Uterus (tissue), 4 donors: Measurements from ENCODE around the gene TMEM245. TPM values are rescaled to one million over a fixed set of nuclear protein-coding genes. Genes with fewer than 3 reads are reported as not detected.
A peak's percentile ranks its signal among the peaks of the same experiment; 100 is the strongest.

Source experiments
- microRNA counts, 2 donors: library from miRNA; unstranded; fragments of <30 nt; microRNA quantifications; one replicate each; lab custom pipeline; 2016 to 2017
- microRNA-seq: library from miRNA; unstranded; fragments of <30 nt; microRNA quantifications from one replicate; pipeline ENCODE4, GENCODE V29; 2016; ENCODE audit warnings: borderline microRNAs expressed, borderline replicate concordance
- small RNA-seq: library from RNA; depleted of rRNA; stranded (forward); fragments of <200 nt; gene quantifications from one replicate; pipeline ENCODE3, GENCODE V24; 2016
- total RNA-seq, 4 donors: library from RNA; depleted of rRNA in 3 of 4; stranded (reverse); fragments of >200 nt in 3 of 4; gene quantifications; one replicate each; pipeline versions ENCODE4 v1.1.0 to v1.2.4, GENCODE V29; 2014 to 2023
- donor health status: DM: yes; HTN: yes; CAD: no.

The TMEM245 gene
- total RNA-seq, 4 donors from 2014 or later, result 59.7 to 80.0 (median 76.0) TPM

MicroRNAs encoded within 50 kb of the gene (microRNA counts, 767-probe panel; counts per million panel counts)
- 0 to 2,670 counts per million in 2 donors for microRNA hsa-miR-32-5p (lab: Ali Mortazavi, UCI)

Small RNAs within 50 kb of the gene (microRNA-seq; reads per million reads assigned to microRNA genes)
- gene MIR32, result 29.9 reads per million, percentile 37 among the genes with 10 or more reads in this experiment

Small RNAs within 50 kb of the gene (small RNA-seq; reads per million reads assigned to genes)
- not detected for gene MIR32
- gene RF00019, result not detected

Other genes starting within 250 kb of the TMEM245 start
- gene ELP1, start 185.8 kb downstream of the TMEM245 start, total RNA-seq, result 10 to 100 TPM in 3 of 4 donors, 1 to 10 TPM in 1; 5.0 to 71.2 (median 36.2) TPM
- gene ABITRAM, start 185.5 kb downstream of the TMEM245 start, total RNA-seq, result 10 to 100 TPM in 1 of 4 donors, 1 to 10 TPM in 3; 1.3 to 13.1 (median 6.3) TPM
- gene CTNNAL1, start 106.4 kb downstream of the TMEM245 start, total RNA-seq, result 10 to 100 TPM; 32.3 to 62.0 (median 41.4) TPM
- 10 to 100 TPM in 2 of 4 donors, 1 to 10 TPM in 1, under 1 TPM in 1; under 0.01 to 10.9 (median 10.1) TPM for gene FRRS1L, start 47.3 kb upstream of the TMEM245 start, total RNA-seq
- gene EPB41L4B, start 201.1 kb upstream of the TMEM245 start, total RNA-seq, result 1 to 10 TPM in 2 of 4 donors, under 1 TPM in 2; under 0.01 to 3.9 (median 1.5) TPM